CD4-positive, alpha-beta T cell treated with Interleukin-6 for 4 hours (primary cell): ENCODE data around the gene OXSR1.
"Not testable (repeated sequence)": the region's sequence is repeated elsewhere in the genome, so short reads cannot be mapped to it uniquely, and the experiment has no call there.

Experiments used
- DNase-seq: peaks from one replicate; pipeline ENCODE4 v3.0.0-alpha.2; 2020; ENCODE audit warnings: mixed read lengths

OXSR1 gene

GRCh38 chr3:38276081-38276916 is 111.0 kb downstream of the OXSR1 start:
- DNase-seq: no peak

DNA sequence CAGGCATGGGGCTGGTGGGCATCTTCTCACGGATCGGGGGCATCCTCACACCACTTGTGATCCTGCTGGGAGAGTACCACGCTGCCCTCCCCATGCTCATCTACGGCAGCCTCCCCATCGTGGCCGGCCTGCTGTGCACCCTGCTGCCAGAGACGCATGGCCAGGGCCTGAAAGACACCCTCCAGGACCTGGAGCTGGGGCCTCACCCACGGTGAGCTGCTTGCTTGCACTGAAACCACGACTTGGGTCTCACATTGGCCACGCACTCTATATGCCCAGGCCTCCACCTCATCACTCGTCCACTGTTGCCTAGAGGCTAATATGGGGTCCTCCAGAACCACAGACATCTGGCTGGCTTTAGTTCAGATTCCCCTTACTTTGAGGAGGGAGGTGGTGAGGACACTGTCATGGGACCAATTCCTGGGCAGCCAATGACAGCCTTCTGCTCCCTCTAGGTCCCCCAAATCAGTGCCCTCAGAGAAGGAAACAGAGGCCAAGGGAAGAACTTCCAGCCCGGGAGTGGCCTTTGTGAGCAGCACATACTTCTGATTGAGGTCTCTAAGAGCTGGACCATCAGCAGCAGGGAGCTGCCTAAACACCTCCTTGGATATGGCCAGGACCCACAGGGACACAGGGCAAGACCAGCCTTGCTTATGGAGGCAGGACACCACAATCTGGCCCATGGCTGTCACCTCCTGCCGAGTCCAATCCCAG is 111.7 kb downstream of the OXSR1 start:
- DNase-seq: no peak

GRCh38 chr3:38278841-38279240 is 113.5 kb downstream of the OXSR1 start:
- no peak for DNase-seq

- DNase-seq: no peak
Measured at GRCh38 chr3:38281895-38282686, 116.8 kb downstream of the OXSR1 start, which contains the start of gene SLC22A14. SLC22A14 (plus strand) TSS chr3:38282294; CDS start chr3:38306027, 23,733 bp downstream.

DNA sequence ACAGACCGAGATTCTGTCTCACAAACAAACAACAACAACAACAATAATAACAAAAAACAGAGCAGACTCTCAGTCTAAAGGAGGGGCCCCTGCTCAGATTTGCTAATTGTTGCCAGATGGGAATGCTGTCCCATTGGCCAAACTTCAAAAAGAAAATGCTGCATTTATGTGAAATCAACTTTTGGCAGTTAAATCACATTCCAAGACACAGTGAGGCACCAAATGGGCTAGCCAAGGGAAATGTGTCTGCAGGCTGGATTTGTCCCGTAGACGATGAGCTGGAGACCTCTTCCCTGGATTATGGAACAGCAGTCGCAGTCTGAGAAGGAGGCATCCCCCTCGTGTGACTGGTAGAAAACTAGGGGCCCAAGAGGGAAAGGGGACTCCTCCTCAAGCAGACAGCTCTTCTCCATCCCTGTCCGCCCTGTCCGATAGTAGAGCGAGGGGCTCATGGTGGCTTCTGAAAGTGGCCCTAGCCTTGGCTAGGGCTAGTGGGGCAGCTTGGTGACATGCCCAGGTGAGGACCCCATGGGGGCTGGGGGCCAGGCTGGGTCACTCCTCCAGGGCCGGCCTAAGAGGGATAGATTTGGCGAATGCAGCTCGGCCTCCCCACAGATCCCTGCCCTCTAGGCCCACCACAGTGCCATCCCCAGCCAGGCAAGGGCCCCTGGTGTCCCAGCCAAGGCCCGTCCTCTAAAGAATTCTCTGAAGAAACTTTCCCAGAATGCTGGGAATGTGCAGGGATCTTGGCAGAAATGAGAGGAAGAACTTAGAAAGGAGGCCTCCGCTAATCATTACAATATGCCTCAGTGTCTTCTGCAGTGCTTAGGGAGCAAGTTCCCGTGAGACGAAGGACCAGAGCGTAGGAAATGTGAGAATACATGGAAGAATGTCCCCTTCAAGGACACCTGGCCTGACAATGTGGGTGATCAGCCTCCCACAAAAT is 118.7 kb downstream of the OXSR1 start:
- DNase-seq: no peak

DNA sequence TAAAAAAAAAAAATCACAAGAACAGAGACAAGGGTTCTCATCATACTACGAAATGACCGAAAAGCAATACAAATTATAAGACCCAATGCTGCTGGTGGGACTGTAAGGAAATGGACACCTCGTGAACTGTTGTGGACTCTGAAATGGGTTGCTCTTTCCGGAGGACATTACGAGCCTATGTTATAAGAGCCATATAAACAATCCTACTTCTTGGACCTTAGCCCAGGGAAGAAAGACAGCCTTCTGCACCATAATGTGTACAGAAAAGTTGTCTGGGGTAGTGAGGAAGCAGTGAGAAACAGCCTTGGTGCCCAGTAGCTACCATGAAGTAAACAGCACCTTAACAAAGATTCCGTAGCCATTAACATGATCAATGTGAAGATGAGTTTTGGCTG is 119.4 kb downstream of the OXSR1 start:
- DNase-seq: no peak

GRCh38 chr3:38289286-38290217 is 124.2 kb downstream of the OXSR1 start:
- not testable (repeated sequence) for DNase-seq

DNA sequence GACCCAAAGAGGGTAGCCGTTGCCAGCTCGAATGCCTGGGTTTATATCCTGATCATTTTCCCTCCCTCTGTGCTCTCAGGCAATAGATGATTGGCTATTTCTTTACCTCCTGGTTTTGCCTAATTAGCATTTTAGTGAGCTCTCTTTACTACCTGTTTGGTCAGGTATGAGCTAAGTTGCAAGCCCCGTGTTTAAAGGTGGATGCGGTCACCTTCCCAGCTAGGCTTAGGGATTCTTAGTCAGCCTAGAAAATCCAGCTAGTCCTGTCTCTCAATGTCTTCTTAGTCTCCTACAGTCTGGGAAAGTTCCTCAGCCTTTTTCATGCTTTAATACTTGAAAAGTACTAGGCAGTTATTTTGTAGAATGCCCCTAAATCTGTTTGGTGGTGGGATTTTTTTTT is 131.7 kb downstream of the OXSR1 start:
- not testable (repeated sequence) for DNase-seq

DNA sequence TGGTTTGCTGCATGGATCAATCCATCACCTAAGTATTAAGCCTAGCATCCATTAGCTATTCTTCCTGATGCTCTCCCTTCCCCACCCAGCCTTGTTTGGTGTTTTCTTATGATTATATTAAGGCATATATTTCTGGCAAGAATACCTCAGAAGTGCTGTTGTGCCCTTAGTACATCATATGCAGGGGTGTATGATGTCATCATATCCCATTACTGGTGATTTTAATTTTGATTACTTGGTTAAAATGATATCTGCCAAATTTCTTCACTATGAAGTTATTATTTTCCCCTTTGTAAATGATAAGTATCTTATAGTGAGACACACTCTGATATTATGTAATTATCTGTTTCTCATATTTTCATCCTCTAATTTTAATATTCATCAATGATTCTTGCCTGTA is 132.2 kb downstream of the OXSR1 start:
- no peak for DNase-seq

DNA sequence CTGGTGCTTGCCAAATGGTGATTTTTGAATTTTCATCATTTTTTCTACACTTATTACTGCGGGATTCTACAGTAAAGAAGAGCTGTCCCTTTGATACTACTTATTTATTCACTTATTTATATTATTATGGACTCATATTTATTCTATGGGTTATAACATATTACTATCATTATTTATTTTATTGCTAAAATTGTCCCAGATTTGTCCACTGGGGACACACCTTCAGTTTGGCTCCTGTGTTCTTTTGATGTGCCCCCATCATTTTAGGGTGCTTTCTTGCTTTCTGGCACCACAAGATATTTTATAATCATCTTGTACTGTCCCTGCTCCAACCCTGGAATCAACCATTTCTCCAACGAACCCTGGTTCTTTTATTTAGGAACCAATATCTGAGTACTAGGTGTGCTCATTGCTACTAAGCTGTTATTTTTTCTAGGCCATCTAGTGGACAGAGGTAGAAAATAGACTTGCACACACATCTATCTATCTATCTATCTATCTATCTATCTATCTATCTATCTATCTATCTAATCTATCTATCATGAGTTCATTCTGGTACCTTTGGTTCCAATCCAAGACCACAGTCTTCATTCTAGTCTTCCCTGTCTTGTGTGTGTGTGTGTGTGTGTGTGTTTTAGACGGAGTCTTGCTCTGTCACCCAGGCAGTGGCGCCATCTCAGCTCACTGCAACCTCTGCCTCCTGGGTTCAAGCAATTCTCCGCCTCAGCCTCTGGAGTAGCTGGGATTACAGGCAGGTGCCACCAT is 132.8 kb downstream of the OXSR1 start:
- no peak for DNase-seq
